K562 (cell line): ENCODE data around the gene NOTCH1. TPM values are rescaled to one million over a fixed set of nuclear protein-coding genes. Genes with fewer than 3 reads are reported as not detected.

ENCODE experiments used
- ATAC-seq: fragments of 200-7000 bp; cut with Tn5 transposase; 3 replicates; pipeline ENCODE4 v1.9.1; 2020; ENCODE audit warnings: moderate library complexity
- BruUV-seq: library from RNA; stranded (reverse); fragments of 400-500 nt; replicated peaks from 2 replicates; lab custom pipeline; 2021; lab: Mats Ljungman, UMichigan
- CTCF ChIA-PET: fragments of 300-600 bp; formaldehyde crosslinking; extraction: SDS; loops from one replicate; lab custom pipeline; 2021; ENCODE audit warnings: low intra/inter-chr PET ratio; lab: Yijun Ruan, JAX
- POLR2A ChIA-PET: fragments of 300-600, 350-650 bp; sonication (Branson Sonifier 250); formaldehyde crosslinking; extraction: SDS; loops from one replicate; lab custom pipeline; 2021; ENCODE audit warnings: antibody characterized with exemption, inconsistent platforms; lab: Yijun Ruan, JAX
- DNase-seq, 4 experiments: peaks; one replicate each; pipeline versions ENCODE4 v3.0.0 to v3.0.0-alpha.2; 2011 to 2018; ENCODE audit warnings: low spot score in 3 of 4, mixed read lengths in 3 of 4; ENCODE audit errors: extremely low read depth in 1 of 4
- FAIRE-seq: peaks from 2 replicates; lab custom pipeline; 2011; peaks lifted over from hg19 to GRCh38; lab: Jason Lieb, UNC
- H2AFZ ChIP-seq: 2 replicates; pipeline ENCODE4 v1.6.0; 2011; ENCODE audit warnings: low read depth, low read length, control low read depth, inconsistent platforms
- H3K27ac ChIP-seq: fragments of 200-600 bp; 3 replicates; pipeline ENCODE4 v1.8.0; 2011; ENCODE audit warnings: low read depth, mild to moderate bottlenecking, control low read depth, inconsistent platforms, low read length, moderate library complexity, mixed read lengths; ENCODE audit errors: extremely low read depth
- H3K27me3 ChIP-seq, 2 experiments: fragments of 300-600 bp in 1 of 2; 2 replicates in 1 of 2; 3 replicates in 1 of 2; pipeline versions ENCODE4 v1.6.0 to v1.8.0; 2011; ENCODE audit warnings: inconsistent platforms in 2 of 2, low read length in 2 of 2, mild to moderate bottlenecking in 1 of 2, mixed read lengths in 1 of 2, moderate library complexity in 1 of 2; ENCODE audit not compliant: control insufficient read depth in 2 of 2, insufficient read depth in 2 of 2
- H3K36me3 ChIP-seq: fragments of 300-600 bp; 3 replicates; pipeline ENCODE4 v1.8.0; 2011; ENCODE audit warnings: mild to moderate bottlenecking, low read length, inconsistent platforms; ENCODE audit not compliant: control insufficient read depth, insufficient read depth
- H3K4me1 ChIP-seq, 2 experiments: fragments of 200-600 bp in 1 of 2; replicated peaks in 1 of 2; 2 replicates in 1 of 2; 3 replicates in 1 of 2; pipeline versions ENCODE4 v1.5.1 to v1.8.0; 2011; ENCODE audit warnings: inconsistent platforms in 2 of 2, low read length in 2 of 2, mild to moderate bottlenecking in 1 of 2, mixed read lengths in 1 of 2, moderate library complexity in 1 of 2; ENCODE audit not compliant: control insufficient read depth in 2 of 2, insufficient read depth in 2 of 2
- H3K4me2 ChIP-seq: 2 replicates; pipeline ENCODE4 v1.6.1; 2011; ENCODE audit warnings: low read length, control low read depth, inconsistent platforms, mixed read lengths; ENCODE audit not compliant: insufficient read depth
- H3K4me3 ChIP-seq: fragments of 200-600 bp; sonication (generic), shearing (Covaris generic); 2 replicates; pipeline ENCODE4 v1.5.1; 2016; ENCODE audit warnings: control low read depth, inconsistent platforms
- H3K79me2 ChIP-seq: fragments of 200-600 bp; 3 replicates; pipeline ENCODE4 v1.8.0; 2011; ENCODE audit warnings: low read length, inconsistent platforms; ENCODE audit not compliant: control insufficient read depth, insufficient read depth
- H3K9ac ChIP-seq, 2 experiments: 2 replicates each; pipeline versions ENCODE4 v1.6.0 to v1.6.1; 2011; ENCODE audit warnings: low read depth in 2 of 2, low read length in 2 of 2, control low read depth in 1 of 2, inconsistent platforms in 1 of 2, mild to moderate bottlenecking in 1 of 2, mixed read lengths in 1 of 2; ENCODE audit not compliant: insufficient read depth in 1 of 2
- H3K9me1 ChIP-seq: one replicate; pipeline ENCODE4 v1.6.0; 2011; ENCODE audit warnings: inconsistent platforms, mild to moderate bottlenecking, low read length, moderate library complexity; ENCODE audit not compliant: control insufficient read depth, insufficient read depth
- H3K9me3 ChIP-seq: replicated peaks from 2 replicates; pipeline ENCODE4 v1.5.1; 2011; ENCODE audit warnings: low read depth, low read length, inconsistent platforms; ENCODE audit not compliant: control insufficient read depth, insufficient read depth
- H4K20me1 ChIP-seq: replicated peaks from 2 replicates; pipeline ENCODE4 v1.6.1; 2011; ENCODE audit warnings: low read length, inconsistent platforms, mixed read lengths; ENCODE audit not compliant: control insufficient read depth, insufficient read depth
- CREM ChIP-seq: IDR thresholded peaks from 2 replicates; pipeline ENCODE4 v1.6.1; 2014; ENCODE audit warnings: antibody characterized with exemption, low read depth
- POLR2A ChIP-seq: fragments of 450-650 bp; conservative IDR thresholded peaks from 2 replicates; pipeline ENCODE4 v1.6.1; 2016
- RBFOX2 ChIP-seq: fragments of 200-400 bp; formaldehyde crosslinking; IDR thresholded peaks from 2 replicates; pipeline ENCODE4 v1.6.1; 2017; ENCODE audit warnings: low read depth, mild to moderate bottlenecking, low read length, moderate library complexity
- XRCC5 ChIP-seq: fragments of 200-400 bp; formaldehyde crosslinking; IDR thresholded peaks from 2 replicates; pipeline ENCODE4 v1.6.1; 2017; ENCODE audit warnings: low read depth, mild to moderate bottlenecking, low read length
- ZNF584 ChIP-seq: fragments of 200-800 bp; sonication (Bioruptor generic); IDR thresholded peaks from 2 replicates; pipeline ENCODE4 v1.6.1; 2016; ENCODE audit warnings: low read depth, mild to moderate bottlenecking, missing genetic modification characterization, missing compliant biosample characterization
- WGBS: fragments of 100-300 bp; shearing (Covaris generic); methylation state at CpG from one replicate; pipeline ENCODE4 v1.1.6; 2016; ENCODE audit warnings: low coverage, mixed read lengths; ENCODE audit not compliant: insufficient coverage; ENCODE audit errors: missing lambda C conversion rate; 5-methylcytosine and 5-hydroxymethylcytosine counted together
- in situ Hi-C: fragments of 300-500 bp; cut with MboI; formaldehyde crosslinking; loops from 4 replicates; pipeline ENCODE4 v1.15.0; 2018; ENCODE audit warnings: inconsistent platforms, mixed read lengths
- intact Hi-C: fragments of 100-400 bp; cut with micrococcal nuclease; formaldehyde crosslinking; loops from 2 replicates; pipeline ENCODE4 v1.14.2; 2022
- polyA plus RNA-seq, 8 experiments: library from polyadenylated mRNA; depleted of rRNA in 4 of 8; stranded (reverse) in 5 of 8; unstranded in 3 of 8; fragments of >200 nt; fragmentation: Nextera tagmentation in 2 of 8; fragmentation: Illumina TruSeq in 1 of 8; extraction: Ambion mirVana in 2 of 8; extraction: Trizol in 1 of 8; gene quantifications; 2 replicates each; pipeline versions ENCODE4 v1.2.1 to v1.2.3, GENCODE V29; 2011 to 2014; ENCODE audit warnings: inconsistent platforms in 1 of 8, missing spikeins in 1 of 8
- total RNA-seq, 7 experiments: library from RNA; depleted of rRNA in 6 of 7; stranded (reverse); fragments of >200 nt in 6 of 7; fragmentation: Illumina TruSeq in 2 of 7; extraction: Trizol in 2 of 7; gene quantifications; 2 replicates each; pipeline versions ENCODE4 v1.2.1 to v1.2.3, GENCODE V29; 2011 to 2021; ENCODE audit warnings: low replicate concordance in 1 of 7

The NOTCH1 gene
- total and polyA plus RNA-seq, 9 of the 15 experiments (the other 6 are each of a cell fraction or from before 2014, with no cell fraction given) = 0.03 to 31.4 (median 2.3) TPM

DNA sequence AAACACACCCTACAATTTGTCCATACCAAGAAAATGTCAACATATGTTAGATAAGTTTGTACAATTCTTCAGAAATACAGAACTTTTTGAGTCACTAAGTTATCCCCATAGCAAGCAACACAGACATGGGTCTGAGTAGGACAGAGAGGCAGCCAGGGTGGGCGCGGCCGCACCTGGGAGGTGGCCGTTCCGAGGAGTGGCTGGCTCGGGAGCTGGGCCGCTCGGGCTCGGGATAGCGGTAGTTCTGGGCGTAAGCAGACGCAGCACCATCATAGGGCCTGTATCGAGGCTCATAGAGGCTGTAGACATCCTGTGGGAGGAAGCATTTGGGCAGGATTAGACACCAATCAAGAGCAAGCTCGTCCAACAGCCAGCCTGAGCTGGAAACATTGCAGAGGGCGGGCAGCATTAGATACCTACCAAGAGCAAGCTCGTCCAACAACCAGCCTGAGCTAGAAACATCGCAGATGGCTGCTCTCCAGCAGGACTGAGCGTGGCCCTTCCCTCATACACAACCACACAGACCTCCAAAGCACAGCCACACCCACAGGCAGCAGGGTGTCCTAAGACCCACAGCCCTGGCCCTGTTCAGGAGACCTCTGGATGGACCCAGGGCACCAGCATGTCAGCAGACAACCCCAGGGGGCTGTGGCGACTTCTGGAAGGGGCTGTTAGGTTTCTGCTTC lies 73.9 kb downstream of the NOTCH1 start:
- CTCF ChIA-PET = no interaction called here
- H3K9me3 ChIP-seq = no peaks in the 10 kb centered on the region
- no peaks in the 10 kb centered on the region for H3K27me3 ChIP-seq
- H3K79me2 ChIP-seq = peaks cover 51% of the 10 kb centered on the region
- H3K9me1 ChIP-seq = peaks cover 5% of the 10 kb centered on the region
- no peak for TF ChIP-seq XRCC5
- TF ChIP-seq CREM = no peak
- TF ChIP-seq POLR2A = no peak
- TF ChIP-seq RBFOX2 = peak; percentile 12; the same call in 1 of the 2 replicates
- TF ChIP-seq ZNF584 (CRISPR knock-in tag) = no peak
- H3K4me1 ChIP-seq = peaks cover 0 to 23% of the 10 kb centered on the region in 2 experiments; a peak in 3 of 5 replicates
- DNase-seq = no peak
- H3K36me3 ChIP-seq = peaks cover 100% of the 10 kb centered on the region
- intact Hi-C loops (no loop called here), in situ Hi-C loops (no loop called here)
- H4K20me1 ChIP-seq = peaks cover 45% of the 10 kb centered on the region
- H2AFZ ChIP-seq = no peak overlapping the region
- POLR2A ChIA-PET = interaction anchor here (0.7 to 3.2 kb wide), 5 partner anchors 8 to 157 kb away, joined by 3 to 17 read pairs (median 5); no protein-coding TSS in a partner anchor
- H3K4me2 ChIP-seq = no peak overlapping the region
- H3K4me3 ChIP-seq = no peak overlapping the region
- WGBS = 95% methylated on average over 18 of the region's 19 CpGs
- ATAC-seq = no peak
- H3K9ac ChIP-seq = peak overlapping the region in 1 of 2 experiments; percentile 39; a peak in 1 of 4 replicates
- no peak for FAIRE-seq
- H3K27ac ChIP-seq = no peak overlapping the region
- no TSS peak for BruUV-seq
